HG03565 (cell line): ENCODE results near the gene ARHGAP33.

ENCODE experiments used
- ATAC-seq: cut with Tn5 transposase; IDR thresholded peaks from one replicate; pipeline ENCODE4 v1.9.1; 2021; ENCODE audit warnings: mild to moderate bottlenecking, moderate library complexity; ENCODE audit not compliant: unreplicated experiment

The ARHGAP33 gene

GRCh38 chr19:35739275-35740107, 35.9 kb upstream of the ARHGAP33 start:
- no peak for ATAC-seq

- no peak for ATAC-seq
These were observed 35.3 kb upstream of the ARHGAP33 start for GRCh38 chr19:35740108-35740422.

- ATAC-seq: peak; percentile 33
These were observed 34.8 kb upstream of the ARHGAP33 start for GRCh38 chr19:35740423-35741202.

GRCh38 chr19:35741203-35741515, 34.2 kb upstream of the ARHGAP33 start:
- no peak for ATAC-seq

- ATAC-seq: no peak
These were observed 33.1 kb upstream of the ARHGAP33 start, which contains the start of gene IGFLR1 for GRCh38 chr19:35742121-35742724. Gene IGFLR1 (minus strand): TSS chr19:35742452. CDS start chr19:35741180, 1,272 bp downstream.

GRCh38 chr19:35743640-35744429, 31.5 kb upstream of the ARHGAP33 start:
- ATAC-seq: no peak

GRCh38 chr19:35744430-35745327, 30.7 kb upstream of the ARHGAP33 start:
- ATAC-seq: no peak

- peak; percentile 38 for ATAC-seq
These were observed 29.9 kb upstream of the ARHGAP33 start, which contains the start of the genes PSENEN and U2AF1L4 for GRCh38 chr19:35745328-35746086. Gene PSENEN (plus strand): TSS chr19:35745651. CDS start chr19:35745931, 280 bp downstream. Gene U2AF1L4 (minus strand): TSS chr19:35745418. CDS start chr19:35745391, 27 bp downstream.

GRCh38 chr19:35746087-35746462, 29.3 kb upstream of the ARHGAP33 start:
- ATAC-seq: no peak

- ATAC-seq: no peak
These were observed 28.8 kb upstream of the ARHGAP33 start for GRCh38 chr19:35746531-35746930.

- ATAC-seq: peak; percentile 69
These were observed 27.0 kb upstream of the ARHGAP33 start, which contains the start of gene LIN37 for GRCh38 chr19:35748106-35749020. Gene LIN37 (plus strand): TSS chr19:35748576. CDS start chr19:35748725, 149 bp downstream.

GRCh38 chr19:35750167-35750566, 25.2 kb upstream of the ARHGAP33 start:
- no peak for ATAC-seq

GRCh38 chr19:35751839-35752745, 23.3 kb upstream of the ARHGAP33 start:
- ATAC-seq: no peak

- ATAC-seq: no peak
These were observed 22.5 kb upstream of the ARHGAP33 start for GRCh38 chr19:35752746-35753350.

- no peak for ATAC-seq
These were observed 21.6 kb upstream of the ARHGAP33 start for GRCh38 chr19:35753634-35754369.
